H1 (cell line): ENCODE results near the gene CAPN10. TPM values are rescaled to one million over a fixed set of nuclear protein-coding genes. Genes with fewer than 3 reads are reported as not detected.

ENCODE experiments used
- CBX5 ChIP-seq: fragments of 300-800, 300-1000 bp; sonication (generic); IDR thresholded peaks from 2 replicates; pipeline ENCODE4 v1.7.1; 2016; ENCODE audit warnings: antibody characterized with exemption, low read length, low read depth
- CHD1 ChIP-seq: IDR thresholded peaks from 2 replicates; pipeline ENCODE4 v1.6.1; 2012; ENCODE audit warnings: low read depth, low read length, improper control_type of control experiment
- EGR1 ChIP-seq: IDR thresholded peaks from 2 replicates; pipeline ENCODE4 v1.6.1; 2011; ENCODE audit warnings: low read depth, low read length, borderline replicate concordance
- GTF2F1 ChIP-seq: IDR thresholded peaks from 2 replicates; pipeline ENCODE4 v1.6.1; 2012; ENCODE audit warnings: low read depth, low read length, improper control_type of control experiment, borderline replicate concordance
- TBP ChIP-seq: IDR thresholded peaks from 2 replicates; pipeline ENCODE4 v1.6.1; 2011; ENCODE audit warnings: low read depth, low read length, improper control_type of control experiment
- TCF12 ChIP-seq: IDR thresholded peaks from 2 replicates; pipeline ENCODE4 v1.6.1; 2011; ENCODE audit warnings: low read depth, mild to moderate bottlenecking, low read length
- polyA plus RNA-seq, 7 experiments: library from polyadenylated mRNA; depleted of rRNA in 3 of 7; stranded (reverse) in 5 of 7; unstranded in 2 of 7; fragments of >200 nt in 5 of 7; fragments of 200-250 nt in 2 of 7; gene quantifications; 1 replicate in 5 of 7; 2 replicates in 1 of 7; 4 replicates in 1 of 7; pipeline versions ENCODE4 v1.2.1 to v1.2.3, GENCODE V29; 2011 to 2013; ENCODE audit warnings: missing spikeins in 2 of 7, mixed read lengths in 2 of 7
- total RNA-seq: library from RNA; stranded (reverse); fragmentation: NEBNext Ultra II Directional; extraction: Animal tissue kit (Norgen Biotek cat#: 25700); gene quantifications from 2 replicates; pipeline ENCODE4 v1.2.1, GENCODE V29; 2021

The CAPN10 gene
- total and polyA plus RNA-seq, 2 of the 8 experiments (the other 6 are each of a cell fraction or from before 2014, with no cell fraction given), result 30.7 to 39.8 TPM

DNA sequence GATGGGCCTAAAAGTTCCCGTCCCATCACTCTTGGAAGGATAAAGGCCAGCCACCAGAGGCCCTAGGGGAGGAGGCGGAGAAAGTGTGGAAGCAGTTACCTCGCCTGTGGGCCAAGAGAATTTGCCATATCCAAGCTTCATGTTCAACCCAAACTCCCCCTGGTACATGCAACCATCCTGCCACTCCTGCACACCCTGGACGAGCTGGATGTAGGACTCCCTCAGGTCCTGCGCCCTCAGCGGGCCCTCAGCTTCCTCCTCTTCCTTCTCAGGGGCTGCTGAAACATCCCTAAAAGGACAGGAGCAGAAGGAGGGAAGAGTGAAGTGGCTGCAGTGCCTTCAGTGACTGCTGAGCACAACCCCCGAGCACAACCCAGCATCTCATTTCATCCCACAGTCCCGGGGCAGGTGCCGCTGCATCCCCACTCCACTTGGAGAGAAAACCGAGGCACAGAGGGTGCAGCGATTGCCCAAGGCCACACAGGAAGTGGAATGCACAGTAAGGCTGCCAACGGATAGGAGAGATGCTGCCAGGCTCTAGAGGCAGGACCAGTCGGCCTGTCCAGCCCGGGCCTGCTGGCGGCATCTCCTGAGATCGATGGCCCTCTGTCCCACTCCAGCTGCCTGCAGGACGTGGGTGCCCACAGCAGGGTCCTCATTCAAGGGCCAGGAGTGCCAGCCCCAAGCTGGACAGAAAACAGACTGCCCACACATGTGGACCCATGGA, 31.6 kb upstream of the CAPN10 start (continued):
- TF ChIP-seq EGR1 (no peak), CHD1 (no peak), GTF2F1 (no peak), CBX5 (no peak), TBP (no peak), TCF12 (no peak)
